ENCODE data around the gene NR3C1. TPM values are rescaled to one million over a fixed set of nuclear protein-coding genes. Genes with fewer than 3 reads are reported as not detected.

Gene NR3C1
- total and polyA plus RNA-seq, 2 of the 4 experiments (the other 2 are of a cell fraction): 13.7 to 77.4 TPM

GRCh38 chr5:143244000-143244736, 159.3 kb downstream of the NR3C1 start:
- dilution Hi-C loops (cut with HindIII; ENCODE audit: low sequenced_read_pairs, unreplicated experiment): no loop called here
- Histone ChIP-seq H2AFZ (replicated peaks; ENCODE audit: low read length, poor library complexity) (peak overlapping the region; percentile 66), H3K27ac (ENCODE audit: insufficient read depth, low read length) (peak overlapping the region; percentile 78), H2BK5ac (ENCODE audit: low read depth, low read length, poor library complexity, severe bottlenecking) (peak overlapping the region; percentile 76), H3K4me1 (ENCODE audit: control insufficient read depth, insufficient read depth, low read length) (peaks cover 38% of the 10 kb centered on the region), H3K56ac (ENCODE audit: extremely low read depth, insufficient read depth, low read length) (peak overlapping the region; percentile 73), H3K4me3 (ENCODE audit: insufficient read depth, low read depth, low read length) (no peak overlapping the region), H3K14ac (replicated peaks; ENCODE audit: low read depth, low read length) (peak overlapping the region; percentile 21), H4K20me1 (ENCODE audit: insufficient read depth, low read length) (no peaks in the 10 kb centered on the region), H2BK15ac (ENCODE audit: low read depth, low read length) (peak overlapping the region; percentile 53), H4K8ac (ENCODE audit: low read depth in 2 of 2, low read length in 2 of 2) (peak overlapping the region; percentile 36 to 90), H3K9me3 (ENCODE audit: control insufficient read depth, insufficient read depth, low read length) (no peaks in the 10 kb centered on the region), H3K27me3 (ENCODE audit: control insufficient read depth, insufficient read depth, low read length) (no peaks in the 10 kb centered on the region), H2AK5ac (ENCODE audit: low read depth, low read length) (peak overlapping the region; percentile 17), H4K5ac (ENCODE audit: low read depth, low read length) (peak overlapping the region; percentile 57), H2BK20ac (ENCODE audit: low read depth, low read length) (peak overlapping the region; percentile 89), H3K4me2 (ENCODE audit: low read depth, low read length) (peak overlapping the region; percentile 39), H3K9me1 (ENCODE audit: insufficient read depth, low read length) (peaks cover 29% of the 10 kb centered on the region), H4K91ac (ENCODE audit: insufficient read depth, low read depth, low read length) (peak overlapping the region; percentile 94), H2BK120ac (ENCODE audit: low read depth, low read length) (peak overlapping the region; percentile 94), H2AK9ac (replicated peaks; ENCODE audit: low read depth, low read length, poor library complexity) (peak overlapping the region; percentile 0), H3K79me1 (ENCODE audit: low read depth in 1 of 2, low read length in 2 of 2) (peaks cover 0 to 11% of the 10 kb centered on the region in 2 experiments; a peak in 2 of 4 replicates), H3K18ac (ENCODE audit: low read depth, low read length) (peak overlapping the region; percentile 65), H3K4ac (ENCODE audit: low read depth, low read length) (peak overlapping the region; percentile 91), H3K23ac (ENCODE audit: low read depth, low read length) (peak overlapping the region; percentile 5), H3K36me3 (ENCODE audit: control insufficient read depth, insufficient read depth, low read length) (no peaks in the 10 kb centered on the region), H3K9ac (ENCODE audit: low read depth, low read length) (peak overlapping the region; percentile 4)
- CTCF ChIA-PET: interaction anchor here (0.8 kb wide), 1 partner anchor 323 kb away, joined by 3 read pairs; no protein-coding TSS in a partner anchor
- intact Hi-C loops (cut with micrococcal nuclease): loop anchor here (2.0 to 5.0 kb wide), 3 partner anchors 37 to 241 kb away; no protein-coding TSS in a partner anchor
- peak; percentile 98 for DNase-seq
- TF ChIP-seq POLR2A (IDR thresholded peaks at IDR 0.05; ENCODE audit: low read depth, low read length) (peak; percentile 67; the same call in 1 of the 2 replicates), FOS (IDR thresholded peaks at IDR 0.05; ENCODE audit: low read depth, low read length) (peak; percentile 75), RAD21 (IDR thresholded peaks at IDR 0.05; ENCODE audit: low read length) (peak; percentile 53), RCOR1 (IDR thresholded peaks at IDR 0.05; ENCODE audit: insufficient replicate concordance, low read length) (peak; percentile 77), CEBPB (IDR thresholded peaks at IDR 0.05; ENCODE audit: low read depth, low read length) (0 out of 2 replicates have a peak, but pooled peaks have one; percentile 6), SMC3 (IDR thresholded peaks at IDR 0.05; ENCODE audit: low read depth, low read length) (peak; percentile 28; the same call in 1 of the 2 replicates), MAZ (IDR thresholded peaks at IDR 0.05; ENCODE audit: borderline replicate concordance, low read depth, low read length) (peak; percentile 56), RFX5 (IDR thresholded peaks at IDR 0.05; ENCODE audit: low read depth, low read length) (no peak), BHLHE40 (IDR thresholded peaks at IDR 0.05; ENCODE audit: low read depth, low read length) (0 out of 2 replicates have a peak, but pooled peaks have one; percentile 33), MXI1 (IDR thresholded peaks at IDR 0.05; ENCODE audit: borderline replicate concordance, low read depth, low read length) (no peak)
- peak; percentile 86 for ATAC-seq (ENCODE audit: low read depth)
- BruUV-seq (replicated peaks): no TSS peak
- in situ Hi-C loops (cut with MboI; ENCODE audit: low sequenced_read_pairs): no loop called here
- 54% methylated on average over 8 of the region's 16 CpGs; no CpG with 5 or more reads in 1 of the 2 experiments for WGBS, 2 experiments (ENCODE audit: extremely low coverage in 2 of 2, insufficient read length in 1 of 2)
- POLR2A ChIA-PET (ENCODE audit: unreplicated experiment): interaction anchor here (0.6 kb wide), 1 partner anchor 310 kb away, joined by 9 read pairs; no protein-coding TSS in a partner anchor
